DMS 273 (cell line): ENCODE results near the gene SURF4.

Experiments used
- DNase-seq: peaks from one replicate; lab custom pipeline; 2025; ENCODE audit not compliant: unreplicated experiment; lab: John Stamatoyannopoulos, UW

SURF4 gene

DNA sequence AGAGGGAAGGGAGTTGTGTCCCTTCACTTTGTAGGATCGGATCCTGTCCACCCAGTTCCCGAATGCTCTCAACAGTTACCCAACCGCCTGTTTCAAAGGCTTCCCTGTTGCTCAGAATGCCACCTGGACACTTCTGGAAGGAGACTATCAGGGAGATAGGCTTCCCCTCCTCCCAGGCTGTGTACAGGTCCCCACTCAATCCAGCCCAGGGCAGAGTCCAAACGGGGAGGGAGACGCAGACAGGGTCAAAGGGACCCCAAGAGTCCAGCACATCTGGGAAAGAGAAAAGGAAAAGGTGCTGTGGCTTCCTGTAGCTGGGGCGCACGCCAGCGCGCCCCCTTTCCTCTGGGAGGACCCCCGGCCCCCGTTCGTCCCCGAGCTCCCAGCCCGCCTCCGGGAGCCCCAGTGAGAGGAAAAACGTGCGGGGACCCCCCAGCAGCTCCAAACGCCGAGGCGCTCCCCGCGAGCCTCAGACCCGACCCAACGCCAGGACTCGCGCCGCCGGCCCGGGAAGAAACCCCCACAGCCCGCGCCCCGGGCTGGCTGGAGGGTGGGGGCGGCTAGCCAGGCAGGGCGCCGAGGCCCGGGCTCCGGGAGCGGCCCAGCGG, 640 bp downstream of the SURF4 start:
- peak; percentile 68 for DNase-seq

- no peak for DNase-seq
These were observed 1.2 kb downstream of the SURF4 start for GRCh38 chr9:133374612-133375115.

DNA sequence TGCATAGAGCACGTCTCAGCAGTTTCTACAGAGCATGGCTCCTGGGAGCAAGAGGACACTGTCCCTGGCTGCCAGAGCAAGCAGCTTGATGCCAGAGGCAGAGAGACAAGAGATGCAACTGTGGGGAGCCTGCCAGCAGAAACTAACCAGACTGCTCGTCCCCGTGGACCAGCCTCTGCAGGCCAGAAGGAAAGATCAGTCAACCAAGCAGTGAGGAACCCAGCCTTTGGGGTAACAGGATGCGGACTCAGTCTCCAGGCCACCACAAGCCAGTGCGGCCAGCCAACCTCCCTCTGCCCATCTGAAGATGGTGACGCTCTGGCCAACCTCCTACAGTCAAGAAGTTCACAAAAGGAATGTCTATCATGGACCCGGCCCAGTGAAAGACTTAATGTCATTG, 3.7 kb downstream of the SURF4 start:
- DNase-seq, result no peak

- no peak for DNase-seq
These were observed 4.6 kb downstream of the SURF4 start for GRCh38 chr9:133371261-133371711.

DNA sequence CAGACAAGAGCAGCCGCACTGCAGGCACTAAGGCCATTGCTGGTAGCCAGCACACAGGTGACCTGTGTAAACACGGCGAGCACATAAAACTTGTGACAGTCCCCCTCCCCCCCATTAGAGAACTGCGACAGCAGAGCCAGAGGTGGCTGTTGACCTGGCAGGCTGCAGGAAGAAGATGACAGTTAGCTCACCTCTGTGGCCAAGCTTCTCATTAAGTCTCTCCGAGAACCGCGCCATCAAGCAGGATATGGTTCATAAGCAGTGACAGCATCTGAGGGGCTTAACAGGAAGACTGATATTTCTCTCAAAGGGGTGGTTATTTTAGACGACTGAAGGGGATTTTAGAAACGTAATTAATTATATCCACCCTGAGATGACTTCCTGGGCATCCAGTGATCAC, 5.2 kb downstream of the SURF4 start:
- no peak for DNase-seq

DNA sequence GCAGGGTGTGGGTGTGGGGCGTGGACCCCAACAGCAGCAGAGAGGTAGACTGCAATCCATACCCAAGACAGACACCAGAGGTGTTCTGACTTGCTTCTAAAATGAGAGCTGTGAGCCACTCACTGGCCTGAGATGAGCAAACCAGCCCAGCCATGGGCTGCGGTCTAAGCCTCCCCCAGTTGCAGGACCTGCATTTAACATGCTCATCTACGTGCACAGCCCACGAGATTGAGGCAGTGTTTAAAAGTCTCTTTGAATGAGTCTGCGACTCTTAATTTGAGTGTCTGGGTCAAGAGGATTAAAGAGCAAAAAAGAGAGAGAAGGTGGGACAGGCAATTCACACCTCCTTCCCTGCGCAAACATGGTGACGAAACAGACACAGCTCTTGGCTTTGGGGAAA, 5.9 kb downstream of the SURF4 start:
- no peak for DNase-seq

- DNase-seq, result no peak
These were observed 6.4 kb downstream of the SURF4 start for GRCh38 chr9:133369422-133369821.

- DNase-seq, result peak; percentile 24
These were observed 7.5 kb downstream of the SURF4 start for GRCh38 chr9:133368249-133368881.

DNA sequence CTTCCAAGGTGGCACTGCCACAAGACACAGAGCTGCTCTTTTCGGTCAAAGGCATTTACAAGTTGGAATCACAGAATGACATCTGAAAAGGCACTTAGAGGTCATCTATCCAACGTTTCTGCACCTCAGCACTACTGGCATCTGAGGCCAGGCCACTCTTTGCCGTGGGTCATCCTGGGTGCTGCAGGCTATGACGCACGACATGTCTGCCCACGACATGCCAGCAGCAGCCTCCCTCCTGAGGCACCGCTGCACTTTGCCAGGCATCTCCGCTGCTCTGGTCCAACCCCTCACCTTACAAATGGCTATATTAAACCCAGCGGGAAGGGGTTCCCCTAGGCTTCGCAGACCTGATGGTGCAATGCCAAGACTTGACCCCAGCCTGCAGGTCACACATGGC, 8.1 kb downstream of the SURF4 start:
- no peak for DNase-seq

GRCh38 chr9:133367221-133367620, 8.6 kb downstream of the SURF4 start:
- DNase-seq, result no peak

- no peak for DNase-seq
These were observed 9.4 kb downstream of the SURF4 start for GRCh38 chr9:133366435-133366834.

DNA sequence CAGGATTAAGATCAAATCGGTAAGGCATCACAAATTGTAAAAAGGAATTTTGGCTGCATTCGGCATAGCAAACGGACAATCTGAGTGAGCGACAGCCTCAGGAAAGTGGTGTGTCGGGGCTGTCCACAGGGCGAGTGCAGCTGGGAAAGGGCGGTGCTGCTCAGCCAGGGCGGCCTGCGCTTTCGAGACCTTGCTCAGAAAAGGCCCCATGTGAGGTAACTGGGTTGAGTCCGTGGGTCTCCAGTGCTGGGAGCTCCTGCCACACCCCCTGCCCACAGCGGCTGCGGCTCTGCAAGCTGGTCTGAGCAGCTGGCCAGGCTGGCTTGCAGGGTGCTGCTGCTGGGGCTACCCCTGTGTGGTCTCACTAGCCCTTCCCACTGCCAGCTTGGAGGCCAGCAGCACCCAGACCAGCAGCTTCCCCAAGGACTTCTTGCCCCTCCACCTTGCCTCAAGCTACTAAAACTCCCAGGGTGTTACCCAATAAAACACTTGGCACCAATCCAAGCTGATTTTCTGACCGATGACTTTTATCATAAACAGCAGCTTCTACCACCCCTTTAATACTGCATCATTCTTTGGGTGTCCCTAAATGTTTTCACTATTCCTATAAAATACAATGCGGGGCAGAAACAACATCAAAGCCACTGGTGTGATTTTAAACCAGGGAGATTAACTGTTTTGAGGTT, 13.4 kb downstream of the SURF4 start:
- peak; percentile 57 for DNase-seq

- no peak for DNase-seq
These were observed 14.3 kb downstream of the SURF4 start for GRCh38 chr9:133361507-133362092.

GRCh38 chr9:133360400-133361393, 15.2 kb downstream of the SURF4 start:
- no peak for DNase-seq

DNA sequence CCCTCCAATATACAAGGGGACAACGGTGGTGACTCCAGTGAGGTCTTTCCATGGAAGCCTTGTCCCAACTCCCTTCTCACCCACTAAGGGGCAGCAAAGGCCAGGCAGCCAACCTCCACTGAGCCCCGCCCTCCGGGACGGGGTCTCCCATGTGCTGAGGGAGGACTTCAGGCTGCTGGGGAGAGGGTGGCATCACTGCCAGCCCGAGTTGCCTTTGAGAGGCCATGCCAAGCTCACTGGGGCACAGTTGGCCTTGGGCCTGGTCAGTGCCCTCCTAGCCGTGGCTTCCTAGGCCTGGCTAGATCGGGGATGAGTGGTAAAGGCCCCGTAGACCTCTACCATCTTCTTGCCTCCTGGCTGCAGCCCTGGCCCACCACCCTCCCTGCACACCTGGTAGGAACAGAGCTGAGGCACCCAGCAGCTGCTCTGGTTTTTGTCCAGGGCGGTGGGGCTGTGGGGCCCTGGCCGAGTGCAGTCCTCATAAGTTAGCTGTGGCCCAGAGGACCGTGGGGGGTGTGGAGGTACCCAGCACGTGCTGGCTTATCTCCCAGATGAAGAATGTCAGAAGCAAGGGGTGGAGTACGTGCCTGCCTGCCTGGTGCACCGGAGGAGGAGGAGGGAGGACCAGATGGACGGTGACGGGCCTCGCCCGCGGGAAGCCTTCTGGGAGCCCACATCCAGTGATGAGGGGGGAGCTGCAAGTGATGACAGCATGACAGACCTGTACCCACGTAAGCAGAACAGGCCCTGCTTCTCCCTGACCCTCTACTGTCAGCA, 16.3 kb downstream of the SURF4 start:
- DNase-seq, result peak; percentile 88

- no peak for DNase-seq
These were observed 18.2 kb downstream of the SURF4 start for GRCh38 chr9:133357656-133358055.

- peak; percentile 94 for DNase-seq
These were observed 19.3 kb downstream of the SURF4 start, which contains the start of the genes SURF1 and SURF2 for GRCh38 chr9:133356391-133357091. SURF1 (minus strand) TSS chr9:133356487; CDS start chr9:133356453, 34 bp downstream. SURF2 (plus strand) TSS chr9:133356550; CDS start chr9:133356593, 43 bp downstream.

DNA sequence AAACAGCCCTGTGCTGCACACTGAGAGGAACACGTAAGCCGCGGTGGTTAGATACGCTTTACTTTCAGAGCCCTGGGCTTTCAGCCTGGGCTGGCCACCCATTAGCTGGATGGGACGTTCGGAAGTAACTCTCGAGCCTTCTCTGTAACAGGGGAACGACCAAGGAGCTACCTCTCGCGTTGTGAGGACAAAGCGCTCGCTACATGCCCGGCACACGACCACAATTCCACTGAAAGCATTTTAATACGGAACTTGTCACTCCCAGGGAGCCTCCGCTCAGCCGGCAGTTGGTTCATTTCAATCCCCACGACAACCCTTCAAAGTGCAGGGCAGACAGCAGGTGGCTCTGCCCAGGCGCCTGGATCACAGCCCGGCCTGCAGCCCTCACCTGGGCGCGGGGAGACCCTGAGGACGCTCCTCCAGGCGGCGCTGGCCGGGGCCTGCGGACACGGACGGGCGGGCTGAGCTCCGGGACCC, 19.9 kb downstream of the SURF4 start:
- DNase-seq, result peak; percentile 76

DNA sequence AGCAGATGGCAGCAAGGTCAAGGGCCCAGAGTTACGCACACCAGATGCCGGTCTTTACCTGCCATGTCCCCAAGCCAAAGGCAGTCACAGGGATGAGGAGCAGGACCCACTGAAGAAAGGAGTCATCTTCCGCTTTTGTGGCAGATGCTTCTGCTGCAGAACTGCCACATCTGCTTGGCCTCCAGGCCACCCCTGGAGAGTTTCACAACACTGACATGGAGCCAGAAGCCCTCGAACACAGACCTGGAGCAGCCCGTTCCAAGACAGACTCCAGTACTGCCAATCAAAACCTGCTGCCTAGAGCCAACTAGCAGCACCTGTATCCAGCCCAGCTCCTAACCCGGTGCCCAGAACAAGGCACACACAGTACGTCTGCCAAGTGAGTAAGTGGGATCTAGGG, 21.1 kb downstream of the SURF4 start:
- DNase-seq, result peak; percentile 76
